Urothelium cell line (cell line): ENCODE data around the gene PSMD9.
"Not testable (repeated sequence)": the region's sequence is repeated elsewhere in the genome, so short reads cannot be mapped to it uniquely, and the experiment has no call there.

ENCODE experiments used
- DNase-seq: peaks from one replicate; pipeline ENCODE4 v3.0.0; 2011; ENCODE audit warnings: low spot score, mixed read lengths
- FAIRE-seq: peaks from 2 replicates; lab custom pipeline; 2011; peaks lifted over from hg19 to GRCh38; lab: Jason Lieb, UNC

Gene PSMD9

DNA sequence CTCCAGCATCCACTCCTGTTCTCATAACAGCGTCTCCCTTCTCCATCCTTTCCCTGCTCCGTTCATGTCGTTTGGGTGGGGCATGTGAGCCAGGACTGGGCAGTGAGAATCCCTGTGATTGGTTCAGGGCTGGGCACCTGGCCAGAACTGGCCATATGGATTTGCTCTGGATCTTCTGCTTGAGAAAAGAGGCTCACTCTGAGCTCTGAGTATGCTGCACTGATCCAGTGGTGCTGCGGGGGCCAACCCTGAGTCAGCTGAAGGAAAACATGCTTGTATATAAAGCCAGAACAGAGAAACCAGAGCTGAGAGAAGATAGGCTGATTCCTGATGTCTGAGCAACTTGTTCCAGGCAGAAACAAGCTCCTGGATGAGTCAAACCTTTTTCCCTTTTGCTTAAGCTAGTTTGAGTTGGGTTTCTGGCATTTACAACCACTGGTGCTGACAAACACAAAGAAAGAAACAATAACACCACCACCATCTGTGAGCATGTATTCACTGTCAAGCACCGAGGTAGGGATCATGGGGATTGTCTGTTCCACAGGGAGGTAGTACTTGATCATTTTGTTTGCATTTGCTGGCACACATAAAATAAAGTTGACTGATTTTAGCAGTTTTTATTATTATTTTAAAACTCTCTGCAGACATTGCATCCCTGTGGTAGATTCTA is 15.9 kb upstream of the PSMD9 start:
- no peak for DNase-seq
- no peak for FAIRE-seq

DNA sequence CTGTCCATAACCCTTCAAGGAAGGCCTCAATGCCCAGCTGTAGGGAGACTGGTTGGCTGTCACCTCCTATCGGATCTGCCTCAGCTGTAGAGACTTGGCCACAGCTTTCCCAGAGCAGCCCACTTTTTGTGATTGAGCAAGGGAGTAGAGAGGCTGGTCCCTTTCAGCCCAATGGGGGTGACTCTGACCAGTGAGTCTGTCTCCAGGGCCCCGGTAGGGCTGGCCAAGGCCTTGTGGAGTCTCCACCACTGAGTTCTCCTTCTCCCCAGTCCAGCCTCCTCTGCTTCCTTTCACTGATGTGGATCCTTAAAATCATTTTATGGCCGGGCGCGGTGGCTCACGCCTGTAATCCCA is 15.4 kb upstream of the PSMD9 start:
- DNase-seq (no peak), FAIRE-seq (no peak)

DNA sequence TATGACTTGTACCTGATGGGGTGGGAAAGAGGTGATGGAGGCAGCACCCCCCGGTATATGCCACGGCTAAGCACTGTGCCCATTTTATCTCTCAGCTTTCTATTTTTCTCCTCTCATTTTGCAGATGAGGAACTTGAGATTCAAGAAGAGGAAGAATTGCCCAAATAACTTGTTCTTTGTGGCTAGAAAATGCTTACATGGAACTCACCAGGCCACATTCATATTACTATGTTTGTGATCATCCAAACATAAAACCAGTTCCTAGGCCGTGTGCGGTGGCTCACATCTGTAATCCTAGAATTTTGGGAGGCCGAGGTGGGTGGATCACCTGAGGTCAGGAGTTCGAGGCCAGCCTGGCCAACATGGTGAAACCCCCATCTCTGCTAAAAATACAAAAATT is 14.5 kb upstream of the PSMD9 start:
- DNase-seq: no peak
- FAIRE-seq: no peak

DNA sequence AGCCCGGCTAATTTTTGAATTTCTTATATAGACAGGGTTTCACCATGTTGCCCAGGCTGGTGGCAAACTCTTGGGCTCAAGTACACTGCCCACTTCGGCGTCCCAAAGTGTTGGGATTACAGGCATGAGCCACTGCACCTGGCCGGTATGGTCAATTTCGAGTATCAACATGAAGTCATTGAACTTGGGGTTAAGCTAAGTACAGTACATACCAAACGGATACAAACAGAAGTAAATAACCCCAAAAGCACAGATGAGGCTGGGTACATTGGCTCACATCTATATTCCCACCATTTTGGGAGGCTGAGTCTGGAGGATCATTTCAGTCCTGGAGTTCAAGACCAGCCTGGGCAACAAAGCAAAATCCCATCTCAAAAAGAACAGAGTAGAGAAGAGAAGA is 13.0 kb upstream of the PSMD9 start:
- FAIRE-seq (no peak), DNase-seq (no peak)

DNA sequence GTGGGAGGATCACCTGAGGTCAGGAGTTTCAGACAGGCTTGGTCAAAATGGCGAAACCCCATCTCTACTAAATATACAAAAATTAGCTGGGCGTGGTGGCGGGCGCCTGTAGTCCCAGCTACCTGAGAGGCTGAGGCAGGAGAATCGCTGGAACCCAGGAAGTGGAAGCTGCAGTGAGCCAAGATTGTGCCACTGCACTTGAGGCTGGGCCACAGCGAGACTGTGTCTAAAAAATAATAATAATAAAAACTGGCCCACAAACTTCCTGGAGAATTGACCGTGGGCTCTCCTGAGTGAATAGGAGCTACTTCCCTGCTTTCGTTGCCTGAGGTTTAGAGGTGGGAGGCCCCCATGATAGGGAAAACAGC is 12.5 kb upstream of the PSMD9 start:
- not testable (repeated sequence) for FAIRE-seq

DNA sequence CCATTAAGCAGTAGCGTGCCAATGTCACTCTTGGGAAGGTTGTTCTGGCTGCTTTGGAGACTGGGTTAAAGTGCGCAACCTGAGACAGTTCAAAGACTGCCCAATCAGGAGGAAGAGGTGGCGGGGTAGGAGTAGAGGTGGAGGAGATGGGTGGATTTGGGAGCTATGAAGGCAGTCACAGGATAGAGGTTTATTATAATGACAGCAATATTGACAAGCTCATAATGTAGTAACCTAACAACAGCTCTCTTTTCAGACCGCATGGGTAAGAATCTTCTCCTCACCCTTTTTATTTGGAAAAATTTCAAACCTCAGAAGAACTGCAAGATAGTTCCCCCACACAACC is 5.3 kb upstream of the PSMD9 start:
- no peak for FAIRE-seq
- DNase-seq: no peak

More for the DNA sequence above, 12.5 kb upstream of the PSMD9 start:
- not testable (repeated sequence) for DNase-seq

DNA sequence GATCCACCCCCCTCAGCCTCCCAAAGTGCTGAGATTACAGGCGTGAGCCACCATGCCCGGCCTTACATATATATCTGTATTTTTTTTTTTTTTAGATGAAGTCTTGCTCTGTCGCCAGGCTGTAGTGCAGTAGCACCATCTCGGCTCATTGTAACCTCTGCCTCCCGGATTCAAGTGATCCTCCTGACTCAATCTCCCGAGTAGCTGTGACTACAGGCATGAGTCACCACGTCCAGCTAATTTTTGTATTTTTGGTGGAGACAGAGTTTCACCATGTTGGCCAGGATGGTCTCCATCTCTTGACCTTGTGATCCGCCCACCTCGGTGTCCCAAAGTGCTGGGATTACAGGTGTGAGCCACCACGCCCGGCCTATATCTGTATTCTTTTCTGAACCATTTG is 3.5 kb upstream of the PSMD9 start:
- DNase-seq, FAIRE-seq: not testable (repeated sequence)

DNA sequence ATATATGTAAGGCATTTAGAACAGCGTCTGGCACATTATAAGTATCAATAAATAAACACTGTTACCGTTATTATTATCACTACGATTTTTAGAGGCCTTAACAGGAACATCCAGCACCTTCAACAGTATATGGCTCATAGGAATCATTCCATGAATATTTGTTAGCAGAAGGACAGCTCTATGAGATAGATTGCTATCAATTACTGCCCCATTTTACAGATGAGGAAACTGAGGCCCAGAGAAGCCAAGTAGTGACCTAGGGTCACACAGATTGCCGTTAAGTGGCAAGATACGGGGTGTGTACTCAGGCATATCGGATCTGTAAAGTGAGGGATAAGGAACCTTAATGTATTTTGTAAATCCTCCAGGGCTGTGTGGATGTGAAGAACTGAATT is 510 bp upstream of the PSMD9 start:
- FAIRE-seq (no peak), DNase-seq (no peak)

DNA sequence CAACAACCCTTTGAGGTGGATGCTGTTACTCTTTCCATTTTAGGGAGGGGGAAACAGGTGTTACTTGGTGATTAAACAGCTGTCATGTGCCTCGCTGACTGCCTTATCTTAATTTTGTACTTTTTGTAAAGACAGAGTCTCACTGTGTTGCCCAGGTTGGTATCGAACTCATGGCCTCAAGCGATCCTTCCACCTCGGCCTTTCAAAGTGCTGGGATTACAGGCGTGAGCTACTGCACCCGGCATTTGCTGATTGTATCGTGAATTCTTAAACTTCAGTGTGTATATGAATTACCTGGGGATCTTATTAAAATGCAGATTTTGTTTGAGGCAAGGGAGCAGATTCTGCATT is 659 bp downstream of the PSMD9 start:
- FAIRE-seq (no peak), DNase-seq (no peak)

DNA sequence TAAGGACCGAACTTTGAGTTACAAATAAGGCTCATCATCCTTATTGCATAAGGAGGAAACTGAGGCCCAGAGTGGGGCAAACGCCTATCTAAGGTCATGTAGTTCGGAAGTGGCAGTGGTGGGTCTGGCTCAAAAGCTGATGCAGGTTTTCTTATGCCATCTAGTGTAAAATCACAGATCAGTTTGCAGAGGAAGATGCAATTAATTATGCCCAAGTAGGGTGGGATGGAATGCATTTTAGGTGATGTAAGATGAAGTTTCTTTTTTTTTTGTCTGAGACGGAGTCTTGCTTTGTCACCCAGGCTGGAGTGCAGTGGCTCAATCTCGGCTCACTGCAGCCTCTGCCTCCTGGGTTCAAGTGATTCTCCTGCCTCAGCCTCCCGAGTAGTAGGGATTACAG is 1.1 kb downstream of the PSMD9 start:
- not testable (repeated sequence) for FAIRE-seq, DNase-seq

DNA sequence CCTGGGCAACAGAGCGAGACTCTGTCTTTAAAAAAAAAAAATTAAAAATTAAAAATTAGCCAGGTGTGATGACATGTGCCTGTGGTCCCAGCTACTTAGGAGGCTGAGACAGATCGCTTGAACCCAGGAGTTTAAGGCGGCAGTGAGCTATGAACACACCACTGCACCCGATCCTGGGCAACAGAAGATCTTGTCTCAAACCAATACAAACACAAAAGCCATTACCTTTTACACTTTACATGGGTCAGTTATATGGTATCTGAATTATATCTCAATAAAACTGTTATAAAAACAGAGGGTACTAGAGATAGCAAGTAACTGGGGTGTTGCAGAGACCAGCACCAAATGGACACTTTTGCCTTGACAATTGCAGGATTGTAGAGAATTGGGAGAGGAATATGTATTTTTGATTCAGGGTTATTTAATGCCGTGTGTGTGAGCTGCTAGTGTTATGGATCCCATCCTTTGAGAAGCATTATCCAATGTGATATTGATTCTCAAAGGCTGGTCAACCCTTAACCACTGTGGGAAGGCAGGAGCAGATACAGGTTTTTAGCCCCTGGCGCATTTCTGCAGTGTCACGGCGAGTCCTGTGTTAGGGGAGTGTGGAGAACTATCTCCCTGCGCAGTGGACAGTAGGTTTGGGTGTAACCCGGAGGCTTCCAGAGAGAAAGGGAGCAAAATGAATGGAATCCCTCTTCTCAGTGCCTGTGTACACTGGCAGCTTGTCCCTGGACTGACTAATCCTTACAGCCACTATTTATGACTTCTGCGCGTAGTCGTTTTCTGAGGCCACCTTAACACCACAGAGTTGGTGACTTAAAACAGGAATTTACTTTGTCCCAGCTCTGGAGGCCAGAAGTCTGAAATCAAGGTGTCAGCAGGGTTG is 4.3 kb downstream of the PSMD9 start:
- DNase-seq: no peak
- FAIRE-seq: no peak

DNA sequence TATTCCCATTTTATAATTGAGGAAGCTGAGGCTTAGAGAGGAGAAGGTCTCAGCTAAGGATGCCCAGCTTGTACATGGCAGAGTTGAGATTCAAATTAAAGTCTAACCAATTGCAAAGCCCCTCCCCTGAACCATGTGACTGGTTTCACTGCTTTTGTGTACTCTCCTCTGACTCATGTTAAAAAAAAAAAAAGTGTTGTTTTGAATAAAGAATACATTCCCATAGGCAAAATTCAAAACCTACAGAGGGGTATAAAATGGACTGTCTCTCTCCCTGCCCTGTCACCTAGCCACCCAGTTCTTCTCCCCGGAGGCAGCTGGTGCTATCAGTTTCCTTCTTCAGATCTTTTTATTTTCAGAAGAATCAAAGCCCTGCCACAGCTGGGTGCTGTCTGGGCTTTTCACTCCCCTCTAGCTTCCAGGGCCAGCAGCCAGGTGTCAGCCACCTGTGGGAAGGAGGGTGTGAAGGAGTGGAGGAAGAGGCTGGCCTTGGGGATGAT is 5.4 kb downstream of the PSMD9 start:
- DNase-seq: peak; percentile 38
- FAIRE-seq: no peak

DNA sequence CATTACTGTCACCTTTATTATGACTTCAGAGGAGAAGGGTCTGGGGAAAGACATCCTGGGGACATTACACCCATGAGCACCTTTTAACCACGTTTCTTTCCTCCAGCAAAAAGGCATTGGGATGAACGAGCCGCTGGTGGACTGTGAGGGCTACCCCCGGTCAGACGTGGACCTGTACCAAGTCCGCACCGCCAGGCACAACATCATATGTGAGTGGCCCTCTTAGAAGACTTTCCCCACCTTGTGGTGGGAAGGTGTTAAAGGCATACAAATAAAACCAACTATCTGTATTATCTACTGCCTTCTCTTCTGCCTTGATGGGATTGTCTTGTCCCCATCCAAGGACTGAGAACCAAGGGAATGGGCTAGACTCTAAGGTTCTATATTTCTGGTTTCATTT is 6.0 kb downstream of the PSMD9 start:
- no peak for FAIRE-seq
- no peak for DNase-seq

DNA sequence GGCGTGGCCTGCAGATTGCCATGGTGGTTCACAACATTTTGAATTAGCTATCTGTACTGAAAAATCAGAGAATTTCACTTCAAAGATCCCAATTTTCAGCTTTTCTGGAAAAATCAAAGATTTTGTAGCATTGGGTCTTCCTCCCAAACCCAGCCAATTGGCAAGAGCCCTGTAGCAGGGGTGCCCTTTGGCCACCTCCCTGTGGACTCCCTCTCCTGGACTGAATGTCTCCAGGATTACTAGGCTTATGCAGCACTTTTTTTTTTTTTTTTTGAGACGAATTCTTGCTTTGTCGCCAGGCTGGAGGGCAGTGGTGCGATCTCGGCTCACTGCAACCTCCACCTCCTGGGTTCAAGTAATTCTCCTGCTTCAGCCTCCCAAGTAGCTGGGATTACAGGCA is 9.7 kb downstream of the PSMD9 start:
- DNase-seq (no peak), FAIRE-seq (no peak)

DNA sequence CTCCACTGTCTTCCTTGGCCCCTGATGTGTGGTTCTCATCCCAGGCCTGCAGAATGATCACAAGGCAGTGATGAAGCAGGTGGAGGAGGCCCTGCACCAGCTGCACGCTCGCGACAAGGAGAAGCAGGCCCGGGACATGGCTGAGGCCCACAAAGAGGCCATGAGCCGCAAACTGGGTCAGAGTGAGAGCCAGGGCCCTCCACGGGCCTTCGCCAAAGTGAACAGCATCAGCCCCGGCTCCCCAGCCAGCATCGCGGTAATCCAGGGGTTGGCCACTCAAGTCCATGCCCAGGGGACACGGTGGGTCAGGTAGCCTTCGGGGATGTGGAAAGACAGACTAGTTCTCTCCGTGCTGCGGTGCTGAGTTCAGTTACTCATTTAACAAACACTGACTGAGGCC is 11.0 kb downstream of the PSMD9 start:
- DNase-seq (no peak), FAIRE-seq (no peak)

DNA sequence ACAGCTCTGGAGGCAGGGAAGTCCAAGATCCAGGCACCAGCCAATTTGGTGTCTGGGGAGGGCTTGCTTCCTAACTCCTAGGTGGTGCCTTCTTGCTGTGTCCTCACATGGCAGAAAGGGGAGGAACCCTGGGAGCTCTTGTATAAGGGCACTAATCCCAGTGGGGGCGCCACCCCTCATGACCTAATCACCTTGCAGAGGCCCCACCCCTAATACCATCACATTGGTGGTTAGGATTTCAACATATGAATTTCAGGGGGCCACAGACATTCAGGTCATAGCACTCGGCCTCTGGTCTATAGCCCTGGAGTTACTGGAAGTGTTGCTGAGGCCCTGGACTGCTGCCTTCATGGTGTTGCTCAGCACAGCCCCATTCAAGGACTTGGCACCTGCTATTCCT is 14.6 kb downstream of the PSMD9 start:
- no peak for DNase-seq

DNA sequence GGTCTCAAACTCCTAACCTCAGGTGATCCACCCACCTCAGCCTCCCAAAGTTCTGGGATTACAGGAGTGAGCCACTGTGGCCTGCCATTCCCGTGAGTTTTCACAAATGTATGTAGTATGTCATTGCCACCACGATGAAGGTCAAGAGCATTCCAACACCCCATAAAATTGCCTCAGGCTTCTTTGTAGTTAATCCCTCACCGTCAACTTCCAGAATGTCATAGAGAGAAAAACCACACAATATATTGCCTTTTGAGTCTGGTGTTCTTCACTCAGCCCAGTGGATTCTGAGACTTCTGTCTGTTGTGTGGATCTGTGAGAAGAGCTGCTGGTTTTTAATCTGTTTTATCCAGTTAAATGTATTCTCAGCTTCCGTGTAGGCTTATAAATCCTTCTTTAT is 17.2 kb downstream of the PSMD9 start:
- DNase-seq: no peak
- no peak for FAIRE-seq

More for the DNA sequence above, 14.6 kb downstream of the PSMD9 start:
- FAIRE-seq: no peak

DNA sequence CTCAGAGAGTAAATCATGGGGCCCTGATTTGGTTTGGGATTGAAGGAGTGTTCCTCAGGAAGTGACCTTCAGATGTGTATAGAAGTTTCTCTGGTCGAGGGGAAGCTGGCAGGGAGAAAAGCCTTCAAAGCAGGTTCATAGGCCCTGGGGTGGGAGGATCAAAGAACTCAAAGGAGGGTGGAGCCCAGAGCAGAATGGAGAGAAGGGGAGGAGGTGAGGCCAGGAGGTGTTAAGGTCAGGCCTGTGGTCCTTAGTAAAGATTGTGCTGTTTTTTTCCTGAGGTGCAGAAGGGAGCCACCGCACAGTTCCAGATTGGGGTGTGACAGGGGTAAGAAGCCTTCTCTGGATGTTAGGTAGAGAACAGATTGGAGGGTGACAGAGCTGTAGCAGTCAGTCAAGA is 20.1 kb downstream of the PSMD9 start:
- DNase-seq (no peak), FAIRE-seq (no peak)

DNA sequence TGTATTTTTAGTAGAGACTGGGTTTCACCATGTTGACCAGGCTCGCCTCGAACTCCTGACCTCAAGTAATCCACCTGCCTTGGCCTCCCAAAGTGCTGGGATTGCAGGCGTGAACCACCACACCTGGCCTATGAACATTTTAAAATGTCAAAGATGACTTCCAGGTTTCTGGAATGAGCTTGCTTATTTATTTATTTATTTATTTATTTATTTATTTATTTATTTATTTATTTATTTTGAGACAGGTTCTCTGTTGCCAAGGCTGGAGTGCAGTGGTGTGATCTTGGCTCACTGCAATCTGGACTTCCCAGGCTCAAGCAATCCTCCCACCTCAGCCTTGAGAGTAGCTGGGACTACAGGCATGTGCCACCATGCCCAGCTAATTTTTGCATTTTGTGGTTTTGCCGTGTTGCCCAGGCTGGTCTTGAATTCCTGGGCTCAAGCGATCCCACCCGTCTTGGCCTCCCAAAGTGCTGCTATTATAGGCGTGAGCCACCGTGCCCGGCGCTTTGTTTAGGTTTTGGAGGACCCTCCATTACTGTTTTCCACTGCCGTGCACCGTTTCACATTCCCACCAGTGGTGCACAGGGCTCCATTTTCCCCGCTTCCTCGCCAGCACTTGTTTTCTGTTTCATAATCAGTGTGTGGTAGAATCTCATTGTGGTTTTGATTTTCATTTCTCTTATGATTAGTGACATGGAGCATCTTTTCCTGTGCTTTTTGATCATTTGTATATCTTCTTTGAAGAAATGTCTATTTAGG is 23.4 kb downstream of the PSMD9 start:
- FAIRE-seq (no peak), DNase-seq (no peak)

DNA sequence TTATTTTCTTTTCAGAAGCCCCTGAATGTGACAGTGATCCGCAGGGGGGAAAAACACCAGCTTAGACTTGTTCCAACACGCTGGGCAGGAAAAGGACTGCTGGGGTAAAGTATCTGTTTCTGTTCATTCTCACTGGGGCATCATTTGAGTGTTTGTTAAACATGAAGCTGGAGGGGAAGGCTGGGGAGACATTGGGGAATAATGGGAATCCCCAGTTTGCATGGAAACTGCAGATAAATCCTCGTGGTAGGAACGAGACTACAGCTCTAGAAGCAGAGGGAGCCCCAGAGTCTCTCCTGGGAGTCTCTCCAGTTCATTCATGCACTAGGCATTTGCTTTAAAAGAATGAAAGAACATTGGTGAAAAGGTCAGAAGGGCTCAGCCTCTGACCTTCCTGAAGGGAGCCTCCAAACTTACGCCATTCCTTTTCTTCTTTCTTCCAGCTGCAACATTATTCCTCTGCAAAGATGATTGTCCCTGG is 27.3 kb downstream of the PSMD9 start:
- DNase-seq (no peak), FAIRE-seq (no peak)

DNA sequence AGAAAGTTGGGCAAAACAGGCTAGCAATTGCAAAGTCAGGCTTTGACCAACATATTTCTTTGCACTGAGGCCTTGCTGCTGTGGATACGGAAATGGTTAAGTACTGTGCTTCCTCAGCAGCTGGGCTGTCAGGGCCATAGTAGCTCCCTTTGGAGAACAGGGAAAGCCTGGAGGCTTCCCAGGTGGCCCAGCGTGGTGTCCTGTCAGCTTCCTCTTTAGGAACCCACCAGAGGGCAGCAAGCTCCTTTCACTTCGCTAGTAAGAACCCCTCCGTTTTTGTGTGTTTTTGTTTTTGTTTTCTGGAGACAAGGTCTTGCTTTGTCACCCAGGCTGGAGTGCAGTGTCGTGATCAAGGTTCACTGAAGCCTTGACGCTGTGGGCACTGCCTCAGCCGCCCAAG is 28.1 kb downstream of the PSMD9 start:
- FAIRE-seq: no peak
- DNase-seq: no peak
